ENCODE data around the gene YIF1A.

The YIF1A gene

DNA sequence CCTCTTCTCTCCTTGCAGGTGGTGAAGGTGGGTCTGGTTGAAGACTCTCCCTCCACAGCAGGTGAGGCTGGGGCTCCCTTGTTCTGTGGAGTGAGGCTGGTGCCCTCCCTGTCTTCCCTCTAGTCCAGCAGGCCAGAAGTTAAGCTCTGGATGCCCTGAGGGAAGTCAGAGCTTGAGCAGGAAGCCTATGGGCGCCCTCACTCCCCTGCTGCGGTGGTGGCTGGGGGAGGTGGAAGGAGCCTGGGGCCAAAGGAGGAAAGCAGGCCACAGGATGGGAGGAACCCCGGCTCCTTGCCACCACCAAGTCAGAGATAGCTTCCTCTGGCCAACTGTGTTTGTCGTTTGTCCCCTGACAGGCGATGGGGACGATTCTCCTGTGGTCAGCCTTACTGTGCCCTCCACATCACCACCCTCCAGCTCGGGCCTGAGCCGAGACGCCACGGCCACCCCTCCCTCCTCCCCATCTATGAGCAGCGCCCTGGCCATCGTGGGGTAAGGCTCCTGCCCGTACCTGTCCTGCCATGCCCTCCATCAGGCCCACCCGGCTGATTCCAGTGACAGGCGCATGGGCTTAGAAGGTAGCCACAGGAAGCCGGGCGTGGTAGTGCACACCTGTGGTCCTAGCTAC, 50.0 kb downstream of the YIF1A start:
- H3K4me1 Mint-ChIP-seq = peaks cover 30% of the 10 kb centered on the region
- no peak for TF ChIP-seq CTCF (IDR thresholded peaks at IDR 0.05; ENCODE audit: unreplicated experiment in 3 of 3)
- no peak overlapping the region for H3K4me3 Mint-ChIP-seq
- no peak overlapping the region for H3K27ac Mint-ChIP-seq
- H3K9me3 Mint-ChIP-seq = no peaks in the 10 kb centered on the region
- peaks cover 26% of the 10 kb centered on the region for H3K36me3 Mint-ChIP-seq (ENCODE audit: low read depth)
- H3K27me3 Mint-ChIP-seq (ENCODE audit: low read depth) = no peaks in the 10 kb centered on the region

- Mint-ChIP-seq H3K36me3 (ENCODE audit: low read depth) (peaks cover 36% of the 10 kb centered on the region), H3K9me3 (no peaks in the 10 kb centered on the region), H3K4me3 (no peak overlapping the region), H3K27me3 (ENCODE audit: low read depth) (no peaks in the 10 kb centered on the region), H3K27ac (no peak overlapping the region), H3K4me1 (peaks cover 25% of the 10 kb centered on the region)
- no peak for TF ChIP-seq CTCF (IDR thresholded peaks at IDR 0.05; ENCODE audit: unreplicated experiment in 3 of 3)
Observed at GRCh38 chr11:66237867-66238266, 51.1 kb downstream of the YIF1A start.

- H3K4me1 Mint-ChIP-seq = no peaks in the 10 kb centered on the region
- H3K9me3 Mint-ChIP-seq = no peaks in the 10 kb centered on the region
- H3K36me3 Mint-ChIP-seq (ENCODE audit: low read depth) = peaks cover 36% of the 10 kb centered on the region
- no peak overlapping the region for H3K4me3 Mint-ChIP-seq
- no peak for TF ChIP-seq CTCF (IDR thresholded peaks at IDR 0.05; ENCODE audit: unreplicated experiment in 3 of 3)
- H3K27ac Mint-ChIP-seq = no peak overlapping the region
- peaks cover 3% of the 10 kb centered on the region for H3K27me3 Mint-ChIP-seq (ENCODE audit: low read depth)
Observed at GRCh38 chr11:66235141-66235540, 53.8 kb downstream of the YIF1A start.
